Naive thymus-derived CD4-positive, alpha-beta T cell (primary cell): Measurements from ENCODE around the gene CTNNB1. TPM values are rescaled to one million over a fixed set of nuclear protein-coding genes. Genes with fewer than 3 reads are reported as not detected.

ENCODE experiments used
- ATAC-seq: fragments of 150-1000 bp; cut with Tn5 transposase; 2 replicates; pipeline ENCODE4 v1.10.0; 2021; ENCODE audit warnings: mild to moderate bottlenecking, moderate library complexity
- CTCF ChIA-PET: fragments of 350-600 bp; sonication (Branson Sonifier 250); formaldehyde crosslinking; loops from one replicate; lab custom pipeline; 2021; ENCODE audit warnings: antibody characterized with exemption; lab: Charles Lee
- POLR2A ChIA-PET: fragments of 350-600 bp; sonication (Branson Sonifier 250); formaldehyde crosslinking; loops from one replicate; lab custom pipeline; 2021; ENCODE audit warnings: antibody characterized with exemption, inconsistent platforms; lab: Charles Lee
- DNase-seq, 9 donors: peaks; one replicate each; pipeline versions ENCODE4 v3.0.0 to v3.0.0-alpha.2; 2020 to 2022; ENCODE audit warnings: mixed read lengths in 1 of 9
- H3K27ac ChIP-seq: one replicate; pipeline ENCODE4 v1.7.0; 2013; ENCODE audit warnings: mild to moderate bottlenecking, low read depth, low read length, moderate library complexity
- H3K27me3 ChIP-seq, 2 donors: one replicate each; pipeline ENCODE4 v1.7.0; 2013; ENCODE audit warnings: low read length in 2 of 2, mild to moderate bottlenecking in 2 of 2, moderate library complexity in 2 of 2; ENCODE audit not compliant: control insufficient read depth in 2 of 2, insufficient read depth in 2 of 2
- H3K36me3 ChIP-seq, 3 experiments: 1 replicate in 2 of 3; 2 replicates in 1 of 3; pipeline ENCODE4 v1.7.0; 2013; ENCODE audit warnings: low read length in 3 of 3, mild to moderate bottlenecking in 3 of 3, moderate library complexity in 1 of 3; ENCODE audit not compliant: insufficient read depth in 3 of 3, control insufficient read depth in 2 of 3
- H3K4me1 ChIP-seq, 2 donors: one replicate each; pipeline ENCODE4 v1.7.0; 2013; ENCODE audit warnings: low read length in 2 of 2, mild to moderate bottlenecking in 2 of 2, moderate library complexity in 1 of 2; ENCODE audit not compliant: control insufficient read depth in 2 of 2, insufficient read depth in 2 of 2
- H3K4me3 ChIP-seq: 2 replicates; pipeline ENCODE4 v1.7.0; 2013; ENCODE audit warnings: mild to moderate bottlenecking, low read length
- H3K9me3 ChIP-seq, 3 experiments: 1 replicate in 2 of 3; 2 replicates in 1 of 3; pipeline ENCODE4 v1.7.0; 2013; ENCODE audit warnings: low read length in 3 of 3; ENCODE audit not compliant: control insufficient read depth in 2 of 3
- H3K27ac Mint-ChIP-seq, 9 donors: one replicate each; pipeline ENCODE4 v1.8.0; 2020 to 2022; ENCODE audit warnings: mixed read lengths in 9 of 9, mild to moderate bottlenecking in 8 of 9, moderate library complexity in 5 of 9, inconsistent platforms in 2 of 9
- H3K27me3 Mint-ChIP-seq, 5 donors: one replicate each; pipeline ENCODE4 v1.8.0; 2021 to 2022; ENCODE audit warnings: mixed read lengths in 5 of 5, mild to moderate bottlenecking in 1 of 5
- H3K36me3 Mint-ChIP-seq, 5 donors: one replicate each; pipeline ENCODE4 v1.8.0; 2020 to 2022; ENCODE audit warnings: mixed read lengths in 5 of 5, mild to moderate bottlenecking in 3 of 5, inconsistent platforms in 1 of 5
- H3K4me1 Mint-ChIP-seq, 7 donors: one replicate each; pipeline ENCODE4 v1.8.0; 2020 to 2022; ENCODE audit warnings: mixed read lengths in 7 of 7, mild to moderate bottlenecking in 3 of 7, inconsistent platforms in 1 of 7
- H3K4me3 Mint-ChIP-seq, 10 donors: one replicate each; pipeline ENCODE4 v1.8.0; 2020 to 2022; ENCODE audit warnings: mild to moderate bottlenecking in 10 of 10, mixed read lengths in 10 of 10, moderate library complexity in 6 of 10, inconsistent platforms in 2 of 10
- H3K9me3 Mint-ChIP-seq, 11 donors: one replicate each; pipeline ENCODE4 v1.8.0; 2020 to 2022; ENCODE audit warnings: mixed read lengths in 11 of 11, mild to moderate bottlenecking in 4 of 11, inconsistent platforms in 1 of 11, moderate library complexity in 1 of 11
- intact Hi-C, 2 donors: fragments of 100-400 bp; cut with micrococcal nuclease; formaldehyde crosslinking; loops; one replicate each; pipeline ENCODE4 v1.15.1; 2023
- polyA plus RNA-seq, 2 donors: library from polyadenylated mRNA; unstranded; fragments of 300-500 nt; fragmentation: Illumina TruSeq; gene quantifications; one replicate each; pipeline ENCODE4 v1.2.3, GENCODE V29; 2021
- total RNA-seq, 6 experiments: library from RNA in 5 of 6; stranded (reverse) in 5 of 6; gene quantifications; 1 replicate in 5 of 6; 2 replicates in 1 of 6; pipeline ENCODE4 v1.2.3 and lab custom pipeline; 2021 to 2026

CTNNB1 gene
- total and polyA plus RNA-seq, 7 experiments from 2014 or later = 40.5 to 227 (median 160) TPM

DNA sequence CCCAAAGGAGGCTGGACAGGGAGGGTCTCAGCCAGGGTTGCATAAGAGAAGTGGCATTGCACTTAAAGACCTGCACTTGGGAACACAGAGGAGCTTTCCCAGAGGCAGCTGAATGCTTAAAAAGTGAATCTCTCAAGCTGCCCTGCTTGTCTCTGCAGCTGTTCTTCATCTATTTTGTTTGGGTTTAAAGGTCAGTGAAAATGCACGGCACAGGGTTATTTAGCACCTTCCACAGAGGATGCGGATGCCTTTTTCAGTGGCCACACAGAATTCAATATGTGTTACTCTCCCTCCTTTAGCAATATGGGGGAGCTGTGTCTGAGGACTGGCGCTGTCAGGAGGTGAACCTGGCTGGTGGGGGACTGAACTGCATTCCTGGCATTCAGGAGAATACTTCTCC, 22.7 kb upstream of the CTNNB1 start:
- peaks cover 0 to 2% (median 0%) of the 10 kb centered on the region in 7 donors for H3K4me1 Mint-ChIP-seq
- ChIA-PET POLR2A (no interaction called here), CTCF (no interaction called here)

DNA sequence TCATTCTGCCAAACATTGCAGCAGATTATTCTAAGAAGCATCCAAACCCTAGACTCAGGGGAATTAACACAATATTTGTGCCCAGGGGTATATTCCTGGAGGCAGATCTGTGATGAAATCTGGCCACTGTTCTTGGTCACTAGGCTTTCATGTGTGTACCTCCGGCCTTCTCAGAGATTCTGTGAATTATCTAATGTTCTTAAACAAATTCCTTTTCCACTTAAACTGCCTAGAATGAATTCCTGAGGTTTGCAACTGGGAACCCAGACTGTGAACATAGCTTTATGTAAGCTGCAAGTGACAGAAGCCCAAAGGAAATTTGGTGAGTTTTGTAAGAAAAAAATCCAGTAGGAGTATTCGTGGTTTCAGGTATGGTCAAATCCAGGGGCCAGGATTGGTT, 20.7 kb upstream of the CTNNB1 start:
- Mint-ChIP-seq H3K4me1 (no peaks in the 10 kb centered on the region), H3K9me3 (no peaks in the 10 kb centered on the region), H3K27ac (no peak overlapping the region), H3K27me3 (peaks cover 6 to 27% (median 13%) of the 10 kb centered on the region in 5 donors), H3K4me3 (no peak overlapping the region), H3K36me3 (no peaks in the 10 kb centered on the region)
- no peak overlapping the region for H3K27ac ChIP-seq
- no peaks in the 10 kb centered on the region for H3K4me1 ChIP-seq
- DNase-seq (no peak), ATAC-seq (no peak)
- no peaks in the 10 kb centered on the region for H3K36me3 ChIP-seq
- CTCF ChIA-PET = no interaction called here
- no peak overlapping the region for H3K4me3 ChIP-seq
- H3K9me3 ChIP-seq = no peaks in the 10 kb centered on the region
- H3K27me3 ChIP-seq = no peaks in the 10 kb centered on the region
- intact Hi-C loops = no loop called here
- POLR2A ChIA-PET = no interaction called here

More for the DNA sequence above, 22.7 kb upstream of the CTNNB1 start:
- H3K36me3 Mint-ChIP-seq = no peaks in the 10 kb centered on the region
- no peak overlapping the region for H3K4me3 Mint-ChIP-seq
- Histone ChIP-seq H3K4me3 (no peak overlapping the region), H3K4me1 (no peaks in the 10 kb centered on the region), H3K27ac (no peak overlapping the region), H3K9me3 (no peaks in the 10 kb centered on the region), H3K27me3 (no peaks in the 10 kb centered on the region), H3K36me3 (no peaks in the 10 kb centered on the region)
- ATAC-seq (no peak), DNase-seq (no peak)
- H3K27me3 Mint-ChIP-seq = peaks cover 7 to 22% (median 13%) of the 10 kb centered on the region in 5 donors
- intact Hi-C loops = no loop called here
- H3K9me3 Mint-ChIP-seq = no peaks in the 10 kb centered on the region
- no peak overlapping the region for H3K27ac Mint-ChIP-seq

DNA sequence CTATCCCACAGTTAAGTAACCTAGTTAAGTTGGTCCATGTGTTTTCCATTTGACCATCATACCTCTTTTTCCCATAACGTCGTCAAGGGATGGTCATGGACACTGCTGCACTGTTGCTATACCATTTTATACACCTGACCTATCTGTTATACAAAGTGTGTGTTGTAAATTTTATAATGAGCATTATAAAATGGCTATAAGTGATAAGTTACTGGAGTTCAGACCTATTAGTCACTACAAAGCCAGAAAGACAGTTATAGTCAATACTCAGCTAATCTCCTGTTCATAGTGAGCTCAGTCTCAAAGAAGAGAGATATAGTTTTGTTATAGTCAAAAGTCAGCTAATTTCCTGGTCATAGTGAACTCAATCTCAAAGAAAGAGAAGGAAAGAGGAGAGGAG, 18.9 kb upstream of the CTNNB1 start:
- intact Hi-C loops = no loop called here
- DNase-seq (no peak), ATAC-seq (no peak)
- H3K27ac Mint-ChIP-seq = no peak overlapping the region
- Histone ChIP-seq H3K27me3 (no peaks in the 10 kb centered on the region), H3K27ac (no peak overlapping the region), H3K4me3 (no peak overlapping the region), H3K9me3 (no peaks in the 10 kb centered on the region), H3K36me3 (no peaks in the 10 kb centered on the region), H3K4me1 (no peaks in the 10 kb centered on the region)
- ChIA-PET CTCF (no interaction called here), POLR2A (no interaction called here)
- H3K36me3 Mint-ChIP-seq = no peaks in the 10 kb centered on the region
- H3K4me3 Mint-ChIP-seq = no peak overlapping the region
- H3K9me3 Mint-ChIP-seq = no peaks in the 10 kb centered on the region
- no peaks in the 10 kb centered on the region for H3K4me1 Mint-ChIP-seq
- peaks cover 10 to 21% (median 13%) of the 10 kb centered on the region in 5 donors for H3K27me3 Mint-ChIP-seq

DNA sequence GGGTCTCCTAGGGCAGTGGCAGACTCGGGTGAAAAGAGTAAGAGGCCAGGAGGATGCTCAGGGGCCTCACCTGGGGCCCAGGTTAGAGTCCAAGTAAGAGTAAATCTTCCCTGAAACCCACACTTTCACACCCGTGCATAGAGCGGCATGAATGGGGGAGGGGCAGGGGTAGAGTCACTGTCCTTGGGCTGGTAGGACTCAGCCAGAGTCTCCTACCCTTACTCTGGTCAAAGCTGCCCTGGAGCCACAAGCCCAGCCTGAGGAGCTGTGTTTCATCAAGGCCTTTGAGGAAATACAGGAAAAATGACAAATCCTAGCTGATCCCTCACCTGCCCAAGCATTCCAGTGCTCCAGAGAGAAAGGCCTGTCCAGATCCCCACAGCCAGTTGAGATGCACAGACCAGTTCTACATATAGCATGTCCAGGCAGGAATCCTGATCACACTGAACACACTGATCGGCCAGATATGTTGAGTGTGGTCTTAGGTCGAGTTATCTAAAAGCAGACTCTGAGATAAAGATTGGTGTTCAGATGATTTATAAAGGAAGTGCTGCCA, 16.7 kb upstream of the CTNNB1 start:
- DNase-seq = no peak
- ChIA-PET CTCF (no interaction called here), POLR2A (interaction anchor here (1.2 kb wide), 1 partner anchor 17 kb away, joined by 3 read pairs; the partner anchor contains the start of gene CTNNB1)
- Mint-ChIP-seq H3K9me3 (no peaks in the 10 kb centered on the region), H3K36me3 (no peaks in the 10 kb centered on the region), H3K27me3 (peaks cover 12 to 22% (median 14%) of the 10 kb centered on the region in 5 donors), H3K4me3 (no peak overlapping the region), H3K4me1 (no peaks in the 10 kb centered on the region), H3K27ac (no peak overlapping the region)
- Histone ChIP-seq H3K9me3 (no peaks in the 10 kb centered on the region), H3K4me3 (no peak overlapping the region), H3K36me3 (no peaks in the 10 kb centered on the region), H3K27me3 (no peaks in the 10 kb centered on the region), H3K4me1 (no peaks in the 10 kb centered on the region), H3K27ac (no peak overlapping the region)
- no peak for ATAC-seq
- intact Hi-C loops = no loop called here

DNA sequence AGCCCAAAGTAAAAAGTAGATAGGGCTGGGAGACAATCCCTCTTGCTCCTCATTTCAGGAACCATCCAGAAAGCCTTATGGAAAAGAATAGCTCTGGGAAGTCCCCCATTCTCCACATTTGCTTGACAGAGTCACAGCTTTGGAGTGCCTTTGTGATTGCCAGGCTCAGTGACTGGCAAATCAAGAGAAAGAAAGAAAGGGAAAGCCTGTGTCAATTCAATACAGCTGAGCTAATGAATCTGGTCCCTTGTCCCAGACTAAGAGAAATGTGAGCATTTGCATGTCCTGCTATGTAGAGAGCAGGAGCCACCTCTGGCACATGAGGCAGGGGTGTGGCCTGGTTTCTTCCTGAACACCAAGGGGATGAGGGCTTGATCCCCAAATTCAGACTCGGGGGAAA, 14.9 kb upstream of the CTNNB1 start:
- intact Hi-C loops = no loop called here
- Histone ChIP-seq H3K4me3 (no peak overlapping the region), H3K27ac (no peak overlapping the region), H3K9me3 (no peaks in the 10 kb centered on the region), H3K4me1 (no peaks in the 10 kb centered on the region), H3K36me3 (no peaks in the 10 kb centered on the region), H3K27me3 (no peaks in the 10 kb centered on the region)
- Mint-ChIP-seq H3K27me3 (peaks cover 7 to 22% (median 18%) of the 10 kb centered on the region in 5 donors), H3K4me1 (peaks cover 0 to 11% (median under 1%) of the 10 kb centered on the region in 7 donors), H3K4me3 (no peak overlapping the region), H3K9me3 (no peaks in the 10 kb centered on the region), H3K36me3 (no peaks in the 10 kb centered on the region), H3K27ac (no peak overlapping the region)
- DNase-seq (no peak), ATAC-seq (no peak)
- CTCF ChIA-PET = no interaction called here
- POLR2A ChIA-PET = interaction anchor here (0.7 kb wide), 1 partner anchor 14 kb away, joined by 3 read pairs; no protein-coding TSS in a partner anchor

DNA sequence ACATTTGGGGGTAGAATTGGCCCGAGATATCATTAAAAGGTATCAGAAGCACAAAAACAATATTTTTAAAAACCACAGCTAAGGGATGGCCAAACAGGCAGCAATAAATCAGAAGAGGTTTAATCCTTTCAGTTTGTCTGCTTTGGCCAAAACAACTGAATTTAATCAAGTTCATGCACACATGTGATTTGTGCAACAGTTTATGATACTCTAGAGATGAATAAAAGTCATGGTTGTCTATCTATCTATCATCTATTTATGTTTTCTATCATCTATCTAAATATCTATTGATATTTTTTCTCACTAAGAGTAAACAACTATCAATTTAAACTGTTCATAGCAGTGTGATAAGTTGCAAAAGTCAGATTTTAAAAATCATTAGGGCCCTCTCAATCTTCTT, 13.0 kb upstream of the CTNNB1 start:
- Histone ChIP-seq H3K36me3 (no peaks in the 10 kb centered on the region), H3K27ac (no peak overlapping the region), H3K4me1 (no peaks in the 10 kb centered on the region), H3K9me3 (no peaks in the 10 kb centered on the region), H3K27me3 (no peaks in the 10 kb centered on the region), H3K4me3 (no peak overlapping the region)
- Mint-ChIP-seq H3K9me3 (no peaks in the 10 kb centered on the region), H3K4me1 (peaks cover 0 to 19% (median 6%) of the 10 kb centered on the region in 7 donors), H3K36me3 (no peaks in the 10 kb centered on the region), H3K4me3 (no peak overlapping the region), H3K27me3 (peaks cover 8 to 21% (median 19%) of the 10 kb centered on the region in 5 donors), H3K27ac (no peak overlapping the region)
- ChIA-PET CTCF (interaction anchor here (0.6 kb wide), 1 partner anchor 896 kb away, joined by 3 read pairs; no protein-coding TSS in a partner anchor), POLR2A (interaction anchor here (1.0 kb wide), 1 partner anchor 13 kb away, joined by 3 read pairs; the partner anchor contains the start of gene CTNNB1)
- ATAC-seq (no peak), DNase-seq (no peak)
- intact Hi-C loops = no loop called here

DNA sequence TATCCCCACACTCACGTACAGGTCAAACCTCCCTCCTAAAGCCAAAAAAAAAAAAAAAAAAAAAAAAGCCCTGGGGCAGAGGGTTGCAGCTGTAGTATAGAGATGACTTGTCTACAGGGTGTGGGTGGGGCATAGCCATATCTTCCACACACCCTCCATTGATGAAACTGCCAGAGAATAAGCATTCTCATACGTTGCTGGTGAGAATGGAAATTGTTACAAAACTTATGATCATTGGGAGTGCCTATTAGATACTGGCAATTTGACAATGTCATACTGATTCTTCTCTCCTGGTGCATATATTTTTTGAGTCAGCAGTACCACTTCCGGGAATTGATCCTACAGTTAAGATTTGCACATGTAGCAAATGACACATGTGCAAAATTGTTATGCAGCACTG, 11.0 kb upstream of the CTNNB1 start:
- H3K4me3 Mint-ChIP-seq = no peak overlapping the region

More for the DNA sequence above, 11.0 kb upstream of the CTNNB1 start:
- H3K27ac Mint-ChIP-seq = peak overlapping the region in 1 of 9 donors; percentile 10
- Histone ChIP-seq H3K4me3 (no peak overlapping the region), H3K36me3 (no peaks in the 10 kb centered on the region), H3K4me1 (no peaks in the 10 kb centered on the region), H3K9me3 (no peaks in the 10 kb centered on the region), H3K27ac (no peak overlapping the region), H3K27me3 (no peaks in the 10 kb centered on the region)
- peaks cover 0 to 19% (median 6%) of the 10 kb centered on the region in 7 donors for H3K4me1 Mint-ChIP-seq
- H3K9me3 Mint-ChIP-seq = no peaks in the 10 kb centered on the region
- H3K27me3 Mint-ChIP-seq = peaks cover 6 to 21% (median 11%) of the 10 kb centered on the region in 5 donors
- DNase-seq (no peak), ATAC-seq (no peak)
- H3K36me3 Mint-ChIP-seq = no peaks in the 10 kb centered on the region
- intact Hi-C loops = no loop called here
- ChIA-PET CTCF (no interaction called here), POLR2A (interaction anchor here (1.5 kb wide), 1 partner anchor 11 kb away, joined by 5 read pairs; the partner anchor contains the start of gene CTNNB1)
